Nephron progenitor cell (in vitro differentiated cells): ENCODE results near the gene SPATA9.

Source experiments
- DNase-seq: peaks from one replicate; pipeline ENCODE4 v3.0.0; 2021
- H3K27ac Mint-ChIP-seq: 2 replicates; pipeline ENCODE4 v1.8.0; 2021; ENCODE audit warnings: mild to moderate bottlenecking, moderate library complexity, mixed read lengths
- H3K27me3 Mint-ChIP-seq: 2 replicates; pipeline ENCODE4 v1.8.0; 2021; ENCODE audit warnings: mild to moderate bottlenecking, low read depth, mixed read lengths; ENCODE audit not compliant: poor library complexity
- H3K36me3 Mint-ChIP-seq: 2 replicates; pipeline ENCODE4 v1.8.0; 2021; ENCODE audit warnings: low read depth, mixed read lengths
- H3K4me1 Mint-ChIP-seq: 2 replicates; pipeline ENCODE4 v1.8.0; 2021; ENCODE audit warnings: mixed read lengths
- H3K4me3 Mint-ChIP-seq: 2 replicates; pipeline ENCODE4 v1.8.0; 2021; ENCODE audit warnings: mild to moderate bottlenecking, moderate library complexity, mixed read lengths
- H3K9me3 Mint-ChIP-seq: 2 replicates; pipeline ENCODE4 v1.8.0; 2021; ENCODE audit warnings: mild to moderate bottlenecking, moderate library complexity, mixed read lengths
- TF ChIP-seq, protein P1 (sequence below): fragments of 200-600 bp; sonication (generic); IDR thresholded peaks from 2 replicates; pipeline ENCODE4 v1.5.0; 2021; ENCODE audit warnings: antibody characterized with exemption

SPATA9 gene

DNA sequence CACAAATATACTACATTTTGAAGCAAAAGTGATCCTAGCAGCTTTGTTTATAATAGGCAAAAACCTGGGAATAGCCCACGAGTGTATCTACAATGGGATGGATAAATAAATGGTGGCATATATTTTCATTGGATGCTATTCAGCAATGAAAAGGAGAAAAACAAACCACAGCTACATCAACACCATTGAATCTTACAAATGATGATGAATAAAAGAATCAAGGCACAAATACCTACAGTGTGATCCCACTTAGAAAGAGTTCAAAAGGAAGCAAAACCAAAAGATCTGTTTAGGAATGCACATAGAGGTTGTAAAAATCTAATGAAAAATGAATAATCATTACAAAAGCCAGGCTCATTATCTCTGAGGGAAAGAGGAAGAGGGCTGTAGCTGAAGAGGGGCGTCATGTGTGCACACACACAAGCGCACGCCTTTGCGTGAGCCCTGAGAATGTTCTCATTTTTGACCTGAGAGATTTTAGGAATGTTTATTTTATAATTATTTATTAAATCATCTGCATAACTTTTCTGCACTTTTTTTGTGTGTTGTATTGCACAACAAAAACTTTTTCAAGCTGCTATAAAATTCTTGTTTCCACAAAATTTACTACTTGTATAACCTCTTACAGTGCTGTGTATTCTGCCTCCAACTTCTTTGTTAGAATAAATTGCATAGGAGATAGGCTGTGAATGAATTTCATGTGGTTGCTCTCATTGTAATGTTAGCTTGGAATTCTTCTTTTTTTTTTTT is 42.5 kb upstream of the SPATA9 start:
- peaks cover 3% of the 10 kb centered on the region for H3K27me3 Mint-ChIP-seq
- peaks cover 21% of the 10 kb centered on the region for H3K4me1 Mint-ChIP-seq
- H3K4me3 Mint-ChIP-seq, result no peak overlapping the region
- DNase-seq, result no peak
- H3K36me3 Mint-ChIP-seq, result no peaks in the 10 kb centered on the region
- TF ChIP-seq, protein P1, sequence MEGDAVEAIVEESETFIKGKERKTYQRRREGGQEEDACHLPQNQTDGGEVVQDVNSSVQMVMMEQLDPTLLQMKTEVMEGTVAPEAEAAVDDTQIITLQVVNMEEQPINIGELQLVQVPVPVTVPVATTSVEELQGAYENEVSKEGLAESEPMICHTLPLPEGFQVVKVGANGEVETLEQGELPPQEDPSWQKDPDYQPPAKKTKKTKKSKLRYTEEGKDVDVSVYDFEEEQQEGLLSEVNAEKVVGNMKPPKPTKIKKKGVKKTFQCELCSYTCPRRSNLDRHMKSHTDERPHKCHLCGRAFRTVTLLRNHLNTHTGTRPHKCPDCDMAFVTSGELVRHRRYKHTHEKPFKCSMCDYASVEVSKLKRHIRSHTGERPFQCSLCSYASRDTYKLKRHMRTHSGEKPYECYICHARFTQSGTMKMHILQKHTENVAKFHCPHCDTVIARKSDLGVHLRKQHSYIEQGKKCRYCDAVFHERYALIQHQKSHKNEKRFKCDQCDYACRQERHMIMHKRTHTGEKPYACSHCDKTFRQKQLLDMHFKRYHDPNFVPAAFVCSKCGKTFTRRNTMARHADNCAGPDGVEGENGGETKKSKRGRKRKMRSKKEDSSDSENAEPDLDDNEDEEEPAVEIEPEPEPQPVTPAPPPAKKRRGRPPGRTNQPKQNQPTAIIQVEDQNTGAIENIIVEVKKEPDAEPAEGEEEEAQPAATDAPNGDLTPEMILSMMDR, result no peak
- H3K27ac Mint-ChIP-seq, result no peak overlapping the region
- no peaks in the 10 kb centered on the region for H3K9me3 Mint-ChIP-seq

DNA sequence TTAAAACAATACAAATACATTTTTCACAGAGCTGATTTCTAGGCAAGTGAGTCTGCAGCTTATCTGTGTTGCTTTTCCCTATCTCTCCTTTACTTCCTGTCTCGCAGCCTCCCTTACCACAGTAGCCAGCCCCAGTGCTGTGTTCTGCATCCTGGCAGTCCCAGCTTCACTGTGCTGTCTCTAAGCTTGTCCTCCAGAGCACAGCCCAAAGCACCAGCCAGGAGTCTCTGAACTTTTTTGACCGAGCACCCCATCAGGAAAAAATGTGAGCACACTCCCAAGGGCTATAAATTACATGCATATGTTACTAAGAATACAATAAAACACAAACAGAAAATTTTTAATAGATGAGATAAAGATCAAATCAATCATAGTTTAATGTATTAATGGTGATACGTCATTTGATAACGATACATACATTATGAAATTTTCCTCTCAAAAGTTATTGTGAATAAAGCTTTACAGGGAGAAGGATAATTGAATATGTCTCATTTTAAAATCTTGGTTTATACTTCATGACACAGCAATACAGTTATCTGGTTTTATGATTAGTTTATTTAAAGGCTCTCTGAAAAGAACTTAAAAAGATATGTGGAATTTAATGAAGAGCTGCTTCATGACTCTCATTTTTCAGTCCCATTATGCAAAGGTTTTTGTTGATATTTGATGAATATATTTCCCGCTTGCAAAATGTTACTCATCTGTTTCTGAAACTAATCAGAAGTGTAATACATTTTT is 41.0 kb upstream of the SPATA9 start:
- peaks cover 15% of the 10 kb centered on the region for H3K4me1 Mint-ChIP-seq
- H3K27ac Mint-ChIP-seq, result no peak overlapping the region
- no peaks in the 10 kb centered on the region for H3K9me3 Mint-ChIP-seq
- no peaks in the 10 kb centered on the region for H3K27me3 Mint-ChIP-seq
- no peak overlapping the region for H3K4me3 Mint-ChIP-seq
- DNase-seq, result no peak
- TF ChIP-seq, protein P1, result no peak
- H3K36me3 Mint-ChIP-seq, result no peaks in the 10 kb centered on the region

DNA sequence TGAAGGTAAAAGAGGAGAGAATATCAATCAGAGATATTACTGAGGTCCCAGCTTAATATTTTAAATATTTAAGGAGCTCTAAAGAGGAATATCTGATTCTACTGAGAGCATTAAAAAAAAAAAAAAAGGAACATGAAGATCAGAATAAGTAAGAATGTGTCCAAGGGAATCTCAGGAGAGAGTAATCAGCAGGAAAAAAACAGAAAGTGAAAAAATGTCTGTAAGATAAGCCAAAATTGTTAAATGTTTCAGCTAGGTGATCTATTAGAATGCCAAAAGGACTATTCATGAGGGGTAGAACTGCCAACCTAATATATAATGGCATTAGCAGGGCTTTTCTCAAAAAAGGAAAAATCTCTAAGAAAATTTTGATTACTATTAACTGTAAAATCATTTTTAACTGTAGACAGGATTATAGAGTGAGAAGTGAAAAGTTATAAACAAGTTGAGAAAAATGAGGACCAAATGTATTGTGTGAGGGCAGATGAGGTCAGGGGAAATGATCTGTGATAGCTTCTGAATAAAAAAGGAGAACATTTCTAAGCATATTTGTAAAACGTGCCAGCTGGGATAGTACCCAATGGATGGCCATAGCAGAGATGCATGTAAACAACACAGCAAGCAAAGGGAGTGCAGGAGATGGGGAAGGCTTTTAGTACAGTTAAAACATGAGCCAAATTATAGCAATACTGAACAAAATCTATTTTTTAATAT is 38.9 kb upstream of the SPATA9 start:
- H3K4me1 Mint-ChIP-seq, result peaks cover 15% of the 10 kb centered on the region
- TF ChIP-seq, protein P1, result no peak
- H3K27me3 Mint-ChIP-seq, result no peaks in the 10 kb centered on the region
- H3K9me3 Mint-ChIP-seq, result no peaks in the 10 kb centered on the region
- no peak overlapping the region for H3K4me3 Mint-ChIP-seq
- no peaks in the 10 kb centered on the region for H3K36me3 Mint-ChIP-seq
- DNase-seq, result no peak
- no peak overlapping the region for H3K27ac Mint-ChIP-seq

DNA sequence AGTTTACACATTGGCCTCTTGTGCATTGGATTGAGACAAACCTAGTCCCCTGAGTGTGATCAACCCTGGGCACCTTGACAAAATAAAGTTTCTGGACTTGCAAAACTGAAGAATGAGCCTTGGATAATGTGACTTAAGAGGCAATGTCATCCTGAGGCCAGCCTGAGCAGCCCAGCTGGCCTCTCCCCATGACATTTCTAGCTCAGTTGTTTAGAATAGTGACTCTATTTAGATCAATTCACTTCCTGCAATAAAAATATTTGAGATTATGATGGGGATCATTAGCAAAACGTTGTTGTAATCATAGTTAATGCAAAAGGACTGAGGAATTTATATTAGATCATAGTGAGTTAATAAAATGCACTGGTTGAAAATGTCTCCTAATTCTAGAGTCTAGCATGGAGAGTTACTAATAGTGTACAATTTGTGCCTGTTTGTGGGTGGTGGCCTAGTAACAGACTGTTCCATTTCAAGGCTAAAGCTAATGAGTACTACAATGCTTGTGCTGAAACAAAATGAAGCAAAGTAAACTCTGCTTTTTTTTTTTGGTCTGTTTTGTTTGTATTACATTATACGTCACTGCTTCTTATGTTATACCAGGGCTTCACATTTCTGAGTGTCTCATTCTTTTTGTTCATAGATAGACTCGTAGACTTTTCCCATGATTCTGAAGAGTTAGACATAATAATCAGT is 37.4 kb upstream of the SPATA9 start:
- peaks cover under 1% of the 10 kb centered on the region for H3K27me3 Mint-ChIP-seq

DNA sequence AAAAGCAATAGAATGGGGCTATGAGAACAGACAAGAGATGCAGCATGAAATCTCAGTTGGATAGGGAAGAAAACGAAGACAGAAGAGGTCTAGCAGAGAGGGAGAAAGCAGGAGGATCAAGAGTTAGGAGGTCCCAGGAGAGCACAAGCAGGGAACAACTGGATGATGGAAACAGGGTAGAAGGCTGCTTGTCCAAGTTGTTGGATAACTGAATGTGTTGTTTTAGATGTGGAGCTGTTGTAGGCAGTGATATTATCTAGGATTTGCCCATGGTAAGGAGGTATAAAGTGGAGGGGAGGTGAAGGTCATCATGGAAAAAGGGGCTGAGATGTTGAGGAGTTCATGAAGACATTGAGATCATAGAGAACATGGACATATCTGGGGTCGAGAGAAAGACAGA is 35.9 kb upstream of the SPATA9 start:
- Mint-ChIP-seq H3K9me3 (no peaks in the 10 kb centered on the region), H3K4me3 (no peak overlapping the region), H3K27ac (no peak overlapping the region), H3K27me3 (peaks cover 3% of the 10 kb centered on the region), H3K4me1 (peaks cover 20% of the 10 kb centered on the region), H3K36me3 (peaks cover 17% of the 10 kb centered on the region)
- DNase-seq, result no peak
- TF ChIP-seq, protein P1, result no peak

More for the DNA sequence above, 37.4 kb upstream of the SPATA9 start:
- TF ChIP-seq, protein P1, result no peak
- Mint-ChIP-seq H3K9me3 (no peaks in the 10 kb centered on the region), H3K27ac (no peak overlapping the region), H3K4me1 (peaks cover 15% of the 10 kb centered on the region), H3K4me3 (no peak overlapping the region), H3K36me3 (peaks cover 10% of the 10 kb centered on the region)
- DNase-seq, result no peak
